GM18861 (cell line): ENCODE data around the gene MYO15A.

Source experiments
- ATAC-seq: cut with Tn5 transposase; IDR thresholded peaks from one replicate; pipeline ENCODE4 v1.9.1; 2021; ENCODE audit not compliant: unreplicated experiment

The MYO15A gene

DNA sequence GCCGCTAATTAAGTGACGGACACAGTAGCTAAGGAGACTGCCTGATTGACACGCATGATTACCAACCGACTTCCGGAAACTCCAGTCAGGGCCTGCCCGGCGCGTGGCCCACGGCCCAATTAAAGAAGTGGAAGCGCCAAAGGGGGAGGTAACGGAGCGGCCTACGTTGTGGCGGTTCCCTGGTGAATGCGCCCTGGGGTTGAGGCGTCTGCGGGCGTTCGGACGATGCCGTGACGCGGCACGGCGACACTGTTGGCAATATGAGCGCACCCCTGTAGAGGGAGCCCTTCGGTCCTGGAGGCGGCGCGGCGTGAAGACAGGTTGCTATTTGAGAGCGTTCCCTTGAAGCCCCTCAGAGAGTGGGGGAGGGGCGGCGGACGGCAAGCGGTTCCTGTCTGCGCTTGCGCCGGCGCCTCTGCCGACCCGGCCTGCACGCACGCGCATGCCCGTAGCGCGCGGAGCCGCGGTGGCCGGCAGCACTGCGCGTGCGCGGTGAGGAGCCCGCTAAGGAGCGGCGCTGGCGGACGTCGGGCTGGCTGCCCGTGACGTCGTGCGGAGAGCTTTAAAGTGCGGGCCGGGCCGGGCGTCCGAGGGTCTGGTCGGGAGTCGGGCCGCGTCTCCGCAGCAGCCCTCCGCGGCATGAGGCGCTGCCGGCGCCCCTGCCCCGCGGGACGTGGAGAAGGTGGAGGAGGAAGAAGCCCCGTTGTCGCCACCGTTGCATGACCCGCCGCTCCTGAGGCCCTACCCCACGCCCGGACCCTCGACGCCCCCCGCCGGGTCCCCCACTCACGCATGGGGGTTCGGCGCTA is 75.0 kb downstream of the MYO15A start, which contains the start of gene ALKBH5:
TSS of gene ALKBH5 (plus strand) at position 495 of the 809 bp plus-strand sequence. CDS start 416 bp downstream, outside the sequence.
- ATAC-seq, result peak; percentile 73

DNA sequence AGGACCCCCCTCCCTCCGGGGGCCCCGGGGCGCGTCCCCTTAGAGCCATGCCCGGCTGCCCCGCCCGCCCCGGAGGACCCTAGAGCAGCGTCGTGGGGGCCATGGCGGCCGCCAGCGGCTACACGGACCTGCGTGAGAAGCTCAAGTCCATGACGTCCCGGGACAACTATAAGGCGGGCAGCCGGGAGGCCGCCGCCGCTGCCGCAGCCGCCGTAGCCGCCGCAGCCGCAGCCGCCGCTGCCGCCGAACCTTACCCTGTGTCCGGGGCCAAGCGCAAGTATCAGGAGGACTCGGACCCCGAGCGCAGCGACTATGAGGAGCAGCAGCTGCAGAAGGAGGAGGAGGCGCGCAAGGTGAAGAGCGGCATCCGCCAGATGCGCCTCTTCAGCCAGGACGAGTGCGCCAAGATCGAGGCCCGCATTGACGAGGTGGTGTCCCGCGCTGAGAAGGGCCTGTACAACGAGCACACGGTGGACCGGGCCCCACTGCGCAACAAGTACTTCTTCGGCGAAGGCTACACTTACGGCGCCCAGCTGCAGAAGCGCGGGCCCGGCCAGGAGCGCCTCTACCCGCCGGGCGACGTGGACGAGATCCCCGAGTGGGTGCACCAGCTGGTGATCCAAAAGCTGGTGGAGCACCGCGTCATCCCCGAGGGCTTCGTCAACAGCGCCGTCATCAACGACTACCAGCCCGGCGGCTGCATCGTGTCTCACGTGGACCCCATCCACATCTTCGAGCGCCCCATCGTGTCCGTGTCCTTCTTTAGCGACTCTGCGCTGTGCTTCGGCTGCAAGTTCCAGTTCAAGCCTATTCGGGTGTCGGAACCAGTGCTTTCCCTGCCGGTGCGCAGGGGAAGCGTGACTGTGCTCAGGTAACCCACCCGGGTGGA is 75.8 kb downstream of the MYO15A start:
- ATAC-seq, result no peak

DNA sequence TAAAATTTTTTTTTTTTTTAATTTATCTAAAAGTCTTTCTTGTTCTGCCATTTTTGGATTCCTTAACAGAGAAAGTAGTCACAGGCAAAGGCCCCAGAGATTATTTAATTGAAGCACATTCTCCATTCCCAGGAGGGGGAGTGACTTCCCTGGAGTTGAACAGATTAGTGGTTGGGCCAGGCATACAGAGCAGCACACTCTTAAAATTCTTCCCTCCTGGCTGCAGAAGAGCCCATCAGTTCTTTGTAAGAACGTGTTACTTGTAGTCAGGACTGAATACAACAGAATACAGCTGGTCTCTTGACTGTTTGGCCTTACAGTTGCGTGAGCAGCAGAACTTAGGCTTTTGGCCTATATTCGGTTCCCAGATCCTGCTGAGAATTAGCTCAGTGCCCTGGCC is 76.8 kb downstream of the MYO15A start:
- ATAC-seq, result no peak

DNA sequence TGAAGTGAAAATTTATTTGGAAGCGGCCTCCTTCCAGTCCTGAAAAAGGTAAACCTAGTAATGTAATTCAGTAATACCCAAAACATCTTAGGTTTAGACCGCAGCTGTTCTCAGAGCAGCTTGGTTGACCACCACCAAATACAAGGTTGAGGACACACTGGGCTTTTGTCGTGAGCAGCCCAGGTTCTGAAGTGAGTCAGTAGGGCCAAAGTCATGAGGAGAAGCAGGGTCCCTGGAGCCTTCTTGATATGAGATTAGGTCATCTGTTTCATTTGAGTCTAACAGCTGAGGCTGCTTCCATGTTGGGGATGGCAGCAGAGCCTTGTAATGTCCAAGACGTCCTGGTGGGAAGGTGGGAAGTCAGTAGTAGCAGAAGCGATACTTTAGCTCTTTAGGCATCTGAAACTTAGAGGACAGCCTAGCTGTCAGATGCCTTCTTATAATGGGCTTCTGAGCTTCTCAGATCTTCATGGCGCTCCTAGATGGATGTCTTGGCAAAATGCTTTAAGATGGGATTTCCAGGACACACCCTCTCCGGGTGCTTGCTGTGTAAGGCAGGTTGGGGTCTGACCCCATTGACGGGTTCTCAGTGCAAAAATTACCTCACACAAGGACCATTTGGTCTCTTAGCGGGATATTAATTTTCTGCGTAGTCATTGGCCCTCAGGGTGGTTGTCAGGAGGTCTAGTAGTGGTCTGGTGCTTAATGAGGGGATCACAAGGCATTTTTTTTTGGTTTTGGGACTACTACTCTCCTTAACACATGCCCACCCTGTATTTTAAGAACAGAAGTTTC is 77.5 kb downstream of the MYO15A start:
- no peak for ATAC-seq

DNA sequence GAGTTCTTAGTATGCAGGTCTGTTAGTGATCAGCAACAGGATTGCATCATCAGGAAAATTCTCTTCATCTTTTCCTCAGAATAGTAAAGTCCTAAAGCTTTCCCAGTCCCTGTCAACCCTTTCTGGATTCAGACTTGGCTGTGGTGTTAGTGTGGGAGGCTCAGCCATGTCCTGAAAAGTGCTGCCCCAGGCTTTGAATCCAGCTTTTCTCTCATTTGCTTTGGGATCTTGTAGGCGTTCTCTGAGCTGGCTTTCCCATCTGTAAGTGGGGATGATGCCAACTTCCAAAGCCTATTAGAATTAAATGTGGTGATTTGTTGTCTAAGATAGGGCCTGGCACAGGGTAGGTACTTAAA is 78.0 kb downstream of the MYO15A start:
- no peak for ATAC-seq

DNA sequence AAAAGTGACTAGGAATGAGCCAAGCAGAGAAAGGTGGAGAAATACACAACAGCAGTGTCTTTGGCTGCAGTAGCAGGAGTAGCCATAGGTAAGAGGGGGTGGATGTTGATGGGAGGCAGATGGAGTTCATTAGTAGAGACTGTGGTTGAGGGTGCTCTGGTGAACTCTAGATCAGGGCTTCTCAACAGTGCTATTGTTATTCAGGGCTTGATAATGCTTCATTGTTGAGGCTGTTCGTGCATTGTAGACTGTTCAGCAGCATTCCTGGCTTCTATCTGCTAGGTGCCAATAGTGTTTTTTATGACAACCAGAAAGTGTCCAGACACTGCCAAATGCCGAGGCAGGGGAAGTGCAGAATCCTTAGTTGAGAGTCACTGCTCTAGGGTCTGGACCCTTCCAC is 78.7 kb downstream of the MYO15A start:
- ATAC-seq, result no peak

DNA sequence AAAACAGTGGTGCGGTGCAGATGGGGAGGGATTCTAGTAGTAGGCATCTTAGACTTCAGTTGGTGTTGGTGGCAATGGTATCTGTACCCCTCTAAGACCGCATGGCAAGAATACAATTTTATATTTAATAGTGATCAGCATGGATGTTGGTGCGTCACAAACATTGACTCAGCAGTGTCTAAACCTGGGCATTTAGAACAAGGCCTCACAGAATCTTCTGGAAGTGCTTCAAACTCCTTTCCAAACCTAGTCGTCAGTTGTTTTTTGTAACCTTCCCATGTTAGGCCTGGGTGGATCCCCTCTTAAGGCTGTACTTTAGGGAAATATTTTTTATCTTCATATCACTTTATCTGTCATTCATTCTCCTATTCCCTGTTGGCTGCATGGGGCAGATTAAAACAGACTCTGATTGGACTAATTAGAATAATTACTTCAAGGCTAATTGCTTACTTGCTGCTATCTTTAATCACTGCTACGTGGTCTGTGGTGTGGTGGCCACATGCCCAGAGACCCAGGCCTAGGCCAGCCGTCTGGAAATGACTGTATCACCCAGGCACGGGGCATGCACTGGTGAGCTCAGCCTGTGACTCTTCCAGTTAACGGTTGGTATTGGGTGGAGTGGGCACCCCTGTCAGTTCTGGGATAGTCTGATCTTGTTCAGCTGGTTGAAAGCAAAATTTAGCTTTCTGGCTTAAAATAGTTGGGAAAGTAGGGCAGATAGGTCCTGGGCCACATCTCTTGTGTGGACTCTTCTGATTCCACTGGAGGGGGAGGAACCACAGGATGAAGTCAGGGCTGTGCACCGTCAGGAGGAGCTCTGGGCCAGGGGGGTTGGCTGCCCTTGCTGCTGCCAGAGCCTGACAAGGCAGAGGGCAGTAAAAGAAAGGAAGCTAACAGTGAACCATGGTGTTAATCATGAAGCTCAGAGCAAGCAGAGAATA is 79.5 kb downstream of the MYO15A start:
- ATAC-seq, result no peak

DNA sequence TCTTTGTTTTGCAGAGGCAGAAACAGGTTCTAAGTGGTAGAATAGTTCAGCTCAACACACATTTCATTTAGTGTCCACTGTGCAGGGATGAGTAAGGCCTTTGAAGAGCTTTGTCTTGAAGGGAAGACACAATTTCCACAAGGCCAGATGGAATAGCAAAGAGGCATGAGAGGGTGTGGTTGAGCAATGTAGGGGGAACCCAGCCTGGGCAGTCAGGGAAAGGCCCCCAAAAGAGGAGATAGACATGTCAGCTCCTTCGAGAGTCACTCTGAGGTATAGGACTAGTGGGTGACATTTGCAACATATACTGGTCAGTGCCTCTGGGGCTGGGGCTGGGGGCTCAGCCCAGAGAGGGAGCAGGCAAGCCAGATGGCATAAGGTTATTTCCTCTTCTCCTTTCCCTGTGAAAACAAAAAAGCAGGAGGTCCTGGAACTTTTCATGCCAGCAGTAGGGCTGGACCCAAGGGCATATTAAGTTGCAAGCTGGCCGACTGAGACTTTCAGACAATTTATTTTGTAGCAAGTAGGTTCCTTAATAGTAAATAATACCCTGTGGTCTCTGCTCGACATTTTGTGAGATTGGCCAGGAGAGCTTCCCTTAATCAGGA is 82.2 kb downstream of the MYO15A start:
- ATAC-seq, result no peak

DNA sequence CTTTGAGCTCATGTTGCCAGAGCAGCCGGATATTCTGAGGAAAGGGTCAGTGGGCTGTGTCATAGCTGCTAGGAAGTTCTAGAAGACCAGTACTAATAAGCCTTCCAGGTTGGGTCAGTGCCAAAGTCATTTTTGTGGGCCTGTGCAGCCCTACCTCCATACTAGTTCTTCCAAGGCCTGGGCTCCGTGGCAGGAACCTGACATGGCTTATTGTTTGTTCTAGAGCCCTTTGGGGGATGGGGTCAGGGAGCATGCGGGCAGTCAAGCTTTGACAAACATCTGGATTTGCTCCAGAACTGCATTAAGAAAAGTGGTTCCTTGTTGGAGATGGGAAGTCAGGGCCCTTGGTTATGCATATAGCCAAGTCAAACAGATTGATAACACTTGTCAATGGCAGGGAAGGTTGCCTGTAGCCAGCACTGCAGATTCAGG is 82.7 kb downstream of the MYO15A start:
- no peak for ATAC-seq

DNA sequence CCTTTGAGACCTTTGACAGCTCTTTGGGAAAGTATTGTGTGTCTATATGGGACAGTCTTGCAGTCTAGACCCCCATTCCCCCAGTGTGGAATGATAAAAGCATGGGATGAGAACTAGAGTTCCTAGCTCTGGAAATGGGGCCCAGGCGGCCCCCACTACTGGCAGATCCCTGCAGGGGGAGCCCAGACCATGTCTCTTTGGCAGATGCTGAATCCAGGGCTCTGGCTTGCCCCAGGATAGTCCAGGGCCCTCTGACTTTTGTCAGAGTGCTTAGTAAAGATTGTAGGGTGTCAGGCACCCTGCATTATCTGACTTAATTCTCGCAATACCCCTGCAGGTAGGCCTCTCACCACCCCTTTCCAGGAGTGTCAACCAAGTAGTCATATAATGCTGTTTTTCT is 83.4 kb downstream of the MYO15A start:
- ATAC-seq, result no peak

DNA sequence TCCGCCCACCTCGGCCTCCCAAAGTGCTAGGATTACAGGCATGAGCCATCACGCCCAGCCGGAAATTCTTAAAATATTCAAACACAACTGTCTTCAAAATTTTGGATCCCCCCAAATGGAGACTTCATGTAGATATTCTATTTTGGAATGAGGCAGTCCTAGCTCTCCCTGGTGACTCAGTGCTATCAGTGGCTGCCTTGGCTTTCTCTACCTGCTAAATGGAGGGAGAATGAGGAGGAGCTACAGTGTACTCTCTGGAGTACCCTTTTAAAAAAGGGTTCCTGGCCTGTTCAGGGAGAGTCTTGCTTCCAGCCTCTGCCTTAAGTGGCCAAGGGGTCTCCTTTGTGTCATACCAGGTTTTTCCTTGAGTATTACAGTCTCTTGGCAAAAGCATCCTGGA is 85.8 kb downstream of the MYO15A start:
- no peak for ATAC-seq

DNA sequence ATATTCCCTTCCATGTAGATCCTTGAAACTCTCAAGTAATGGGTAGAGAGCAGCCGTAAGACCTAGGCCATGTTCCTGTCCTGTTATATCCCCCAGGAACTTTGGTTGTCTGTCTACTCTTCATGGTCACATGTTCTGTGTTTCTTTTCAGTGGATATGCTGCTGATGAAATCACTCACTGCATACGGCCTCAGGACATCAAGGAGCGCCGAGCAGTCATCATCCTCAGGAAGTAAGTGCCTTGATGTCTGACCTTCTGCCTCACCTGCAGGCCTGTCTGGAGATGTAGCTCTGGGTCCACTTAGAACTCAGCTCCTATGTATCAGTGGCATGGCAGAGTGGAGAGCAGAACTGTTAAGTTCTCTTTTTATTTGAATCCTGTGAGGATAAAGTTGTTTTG is 86.2 kb downstream of the MYO15A start:
- ATAC-seq, result no peak

DNA sequence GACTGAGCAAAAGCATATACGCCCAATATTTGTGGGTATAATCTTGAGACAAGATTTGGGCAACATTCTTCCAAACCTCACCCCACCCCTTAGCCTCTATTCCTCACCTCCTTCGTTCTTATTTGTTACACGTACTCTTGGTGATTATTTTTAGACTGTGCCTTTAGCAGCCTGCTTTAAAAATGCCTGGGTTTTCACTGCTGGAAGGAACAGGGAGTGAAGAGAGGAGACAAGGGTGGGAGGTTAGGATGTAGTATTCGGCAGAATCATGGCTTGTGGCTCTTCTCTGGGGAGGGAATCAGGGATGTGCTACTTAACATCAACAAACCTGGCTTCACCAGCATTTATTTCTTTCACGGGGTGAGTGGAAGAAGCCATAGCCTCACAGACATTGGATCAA is 86.7 kb downstream of the MYO15A start:
- ATAC-seq, result no peak

DNA sequence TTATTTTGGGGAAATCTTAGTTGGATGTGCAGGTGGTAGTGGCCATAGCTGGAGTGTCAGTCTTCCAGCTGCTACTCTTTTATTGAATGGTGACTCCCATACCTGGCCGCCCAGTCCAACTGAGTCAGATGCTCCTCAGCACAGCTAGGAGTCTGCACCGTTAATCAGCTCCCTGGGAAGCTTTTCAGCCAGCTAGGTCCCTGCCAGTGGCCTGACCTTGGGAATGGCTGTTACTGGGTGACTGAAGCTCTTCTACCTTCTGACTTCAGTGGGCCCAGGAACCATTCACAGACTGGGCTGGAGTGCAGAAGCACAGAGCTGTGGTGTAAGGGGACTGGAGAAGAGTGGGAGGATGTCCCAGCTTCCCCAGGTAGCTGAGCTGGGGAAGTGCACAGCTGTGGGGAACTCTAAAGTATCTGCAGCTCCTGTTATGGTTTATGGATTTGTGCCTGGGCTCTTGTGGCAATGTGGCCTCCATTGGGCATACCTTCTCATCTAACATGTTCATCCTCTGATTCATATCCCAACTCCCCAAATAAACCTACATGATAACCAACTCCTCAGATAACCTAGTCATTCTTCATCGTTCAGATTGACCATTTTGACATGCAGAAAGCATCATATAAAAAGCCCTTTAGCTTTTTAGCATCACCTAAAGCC is 89.1 kb downstream of the MYO15A start:
- no peak for ATAC-seq

DNA sequence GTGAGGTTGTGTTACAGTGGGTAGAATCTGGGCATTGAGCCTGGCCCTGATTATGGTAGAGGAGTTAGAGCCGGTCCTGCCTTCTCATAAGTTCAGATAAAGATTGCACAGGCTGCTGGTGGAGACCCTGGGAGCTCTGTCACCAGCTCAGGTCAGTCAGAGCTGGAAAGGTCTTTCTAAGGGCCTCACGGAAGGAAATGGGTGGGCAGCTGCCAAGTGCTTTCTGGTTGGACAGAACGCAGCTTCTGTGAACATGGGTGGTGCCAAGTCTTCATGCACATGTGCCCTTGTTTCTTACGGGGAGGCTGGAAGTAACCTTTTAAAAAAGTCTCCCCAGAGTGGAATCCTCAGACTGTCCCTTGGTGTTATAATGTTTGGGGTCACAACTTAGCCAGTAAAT is 90.0 kb downstream of the MYO15A start:
- ATAC-seq, result no peak

DNA sequence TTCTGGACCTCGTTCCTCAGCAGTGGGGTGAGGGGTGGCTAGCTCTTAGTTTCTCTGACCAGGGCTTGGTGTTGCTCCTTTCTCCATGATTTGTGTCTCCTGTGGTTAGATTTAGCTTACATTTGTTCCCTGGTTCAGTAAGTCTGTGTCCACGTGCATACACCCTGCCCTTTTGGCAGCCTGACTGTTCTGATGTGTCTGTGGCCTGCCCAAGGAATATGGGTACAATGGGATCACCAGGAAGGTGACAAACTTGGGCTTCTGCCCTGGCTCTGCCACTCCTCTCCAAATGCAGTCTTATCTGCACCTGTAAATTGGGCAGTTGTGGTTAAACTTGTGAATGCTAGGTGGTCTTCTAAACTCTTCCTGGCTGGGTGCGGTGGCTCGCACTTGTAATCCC is 92.6 kb downstream of the MYO15A start:
- no peak for ATAC-seq

DNA sequence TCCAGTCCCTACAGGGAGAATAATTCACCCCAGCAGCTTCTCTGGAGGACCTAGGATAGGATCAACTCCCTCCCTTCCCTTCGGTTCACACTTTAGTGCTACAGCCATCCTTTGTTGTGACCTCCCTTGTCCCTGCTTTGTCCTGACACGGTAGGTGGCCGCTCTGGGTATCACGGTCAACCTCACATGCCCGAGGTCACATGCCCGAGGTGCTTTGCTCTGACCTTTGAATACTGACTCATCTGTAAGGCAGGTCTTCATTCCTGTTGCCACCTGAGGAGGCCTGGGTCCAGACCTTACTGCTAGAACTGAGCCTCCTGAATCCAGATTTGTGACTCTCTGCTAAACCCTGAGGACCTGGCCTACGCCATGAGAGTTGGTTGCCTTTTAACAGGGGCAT is 94.8 kb downstream of the MYO15A start:
- ATAC-seq, result no peak

DNA sequence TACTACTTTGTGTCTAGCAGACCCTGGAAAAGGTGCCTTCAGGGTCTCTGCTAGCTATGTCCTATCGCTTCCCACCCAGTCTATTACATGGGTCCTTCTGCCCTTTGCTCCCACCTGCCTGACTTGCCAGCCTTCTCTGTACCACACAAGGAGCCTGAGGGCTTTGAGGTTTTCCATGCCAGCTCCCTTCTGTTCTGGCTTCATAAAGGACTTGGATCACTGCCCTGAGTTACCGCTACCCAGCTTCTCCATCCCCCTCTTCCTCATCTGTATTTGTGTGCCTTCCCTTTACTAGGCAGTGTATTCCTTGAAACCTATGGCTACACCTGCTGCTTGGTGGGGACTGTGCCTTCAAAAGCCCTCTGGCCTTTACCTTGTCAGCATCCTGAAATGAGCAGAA is 97.3 kb downstream of the MYO15A start:
- no peak for ATAC-seq

DNA sequence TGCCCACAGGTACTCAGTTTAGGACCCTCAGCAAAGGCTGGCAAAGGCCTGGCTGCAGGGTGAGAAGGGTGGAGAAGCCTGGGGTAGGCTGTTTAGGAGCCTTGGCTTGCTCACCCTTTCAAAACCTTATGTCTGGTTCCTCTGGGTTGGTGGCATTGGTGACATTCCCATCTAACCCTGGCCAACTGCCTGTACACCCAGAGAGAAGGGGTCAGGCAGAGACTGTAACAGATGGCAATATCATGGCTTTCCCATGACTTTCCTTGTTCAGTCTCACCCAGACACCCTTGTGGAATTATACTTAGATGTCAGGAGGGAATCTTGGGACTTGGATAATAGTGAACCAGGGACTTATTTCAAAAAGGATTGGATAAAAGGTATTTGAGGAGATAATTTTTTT is 98.4 kb downstream of the MYO15A start:
- no peak for ATAC-seq
